Body of pancreas (tissue), 4 donors: ENCODE results near the gene LINGO4. TPM values are rescaled to one million over a fixed set of nuclear protein-coding genes. Genes with fewer than 3 reads are reported as not detected.

Experiments used
- ATAC-seq: fragments of 150-250 bp; one replicate; pipeline ENCODE4 v1.9.1; 2016
- DNase-seq, 4 donors: peaks; one replicate each; pipeline ENCODE4 v3.0.0-alpha.2; 2019
- H3K27ac ChIP-seq, 4 donors: fragments of 200-600 bp; sonication (generic); 1 replicate in 3 of 4; 2 replicates in 1 of 4; pipeline versions ENCODE4 v1.5.1 to v1.6.1; 2016 to 2019; ENCODE audit warnings: mild to moderate bottlenecking in 1 of 4, mixed read lengths in 1 of 4, moderate library complexity in 1 of 4
- H3K27me3 ChIP-seq, 2 donors: fragments of 200-600 bp; sonication (generic); one replicate each; pipeline ENCODE4 v1.6.0; 2016; ENCODE audit warnings: mild to moderate bottlenecking in 1 of 2
- H3K36me3 ChIP-seq, 2 donors: fragments of 200-600 bp; sonication (generic); replicated peaks in 1 of 2; 2 replicates each; pipeline ENCODE4 v1.5.1; 2016; ENCODE audit warnings: low read depth in 2 of 2; ENCODE audit not compliant: insufficient read depth in 1 of 2
- H3K4me1 ChIP-seq: fragments of 200-600 bp; sonication (generic); one replicate; pipeline ENCODE4 v1.6.0; 2016
- H3K4me3 ChIP-seq, 2 donors: fragments of 200-600 bp; sonication (generic); 1 replicate in 1 of 2; 2 replicates in 1 of 2; pipeline ENCODE4 v1.5.1; 2016 to 2019
- H3K9me3 ChIP-seq, 3 donors: fragments of 200-600 bp; sonication (generic); 1 replicate in 2 of 3; 2 replicates in 1 of 3; pipeline ENCODE4 v1.5.1; 2016
- CTCF ChIP-seq, 7 experiments: fragments of 450-650 bp in 4 of 7; fragments of 200-600 bp in 3 of 7; sonication (generic) in 3 of 7; IDR thresholded peaks; one replicate each; pipeline ENCODE4 v1.5.1; 2016 to 2019; ENCODE audit warnings: antibody characterized with exemption in 7 of 7
- POLR2A ChIP-seq, 3 donors: fragments of 450-650 bp; IDR thresholded peaks; one replicate each; pipeline ENCODE4 v1.6.1; 2016; ENCODE audit warnings: antibody characterized with exemption in 3 of 3, mild to moderate bottlenecking in 2 of 3
- WGBS, 2 donors: methylation state at CpG; one replicate each; pipeline ENCODE4 v1.1.5; 2017; 5-methylcytosine and 5-hydroxymethylcytosine counted together
- intact Hi-C: fragments of 100-400 bp; cut with DNase I; formaldehyde crosslinking; loops from one replicate; pipeline ENCODE4 v1.15.1; 2023
- total RNA-seq, 2 donors: library from RNA; depleted of rRNA; stranded (reverse); fragments of >200 nt; gene quantifications; one replicate each; pipeline ENCODE4 v1.1.0, GENCODE V29; 2016

Gene LINGO4
- total RNA-seq, 2 donors from 2014 or later: 0.66 to 1.6 TPM

GRCh38 chr1:151828921-151829320 is 23.7 kb upstream of the LINGO4 start:
- TF ChIP-seq CTCF (IDR thresholded peaks at IDR 0.05) (no peak), POLR2A (IDR thresholded peaks at IDR 0.05) (no peak)
- 32 to 35% methylated on average over 10 to 12 of the region's 12 CpGs for WGBS, 2 donors
- ATAC-seq (no peak), DNase-seq (peak in 3 of 4 donors; percentile 34 to 61 (median 53))
- intact Hi-C loops: no loop called here
- H3K36me3 ChIP-seq: peaks cover 4 to 5% of the 10 kb centered on the region in 2 donors
- peaks cover 71% of the 10 kb centered on the region for H3K4me1 ChIP-seq
- no peaks in the 10 kb centered on the region for H3K27me3 ChIP-seq
- H3K9me3 ChIP-seq: no peaks in the 10 kb centered on the region
- peak overlapping the region in 1 of 4 donors; percentile 14 for H3K27ac ChIP-seq
- H3K4me3 ChIP-seq: no peak overlapping the region

GRCh38 chr1:151827853-151828252 is 22.6 kb upstream of the LINGO4 start:
- Histone ChIP-seq H3K36me3 (peaks cover 4 to 5% of the 10 kb centered on the region in 2 donors), H3K9me3 (no peaks in the 10 kb centered on the region), H3K27me3 (no peaks in the 10 kb centered on the region), H3K27ac (no peak overlapping the region), H3K4me1 (peaks cover 67% of the 10 kb centered on the region), H3K4me3 (no peak overlapping the region)
- 45 to 62% methylated on average over 6 to 8 of the region's 9 CpGs for WGBS, 2 donors
- intact Hi-C loops: no loop called here
- TF ChIP-seq CTCF (IDR thresholded peaks at IDR 0.05): no peak
- TF ChIP-seq POLR2A (IDR thresholded peaks at IDR 0.05): no peak
- DNase-seq (no peak), ATAC-seq (no peak)

GRCh38 chr1:151825751-151826660 is 20.8 kb upstream of the LINGO4 start:
- no peak for DNase-seq
- intact Hi-C loops: loop anchor here (2.0 kb wide), 1 partner anchor 21 kb away; the partner anchor contains the start of gene LINGO4
- 56 to 64% methylated on average over 13 to 21 of the region's 21 CpGs for WGBS, 2 donors
- H3K4me1 ChIP-seq: peaks cover 67% of the 10 kb centered on the region
- H3K9me3 ChIP-seq: no peaks in the 10 kb centered on the region
- no peak overlapping the region for H3K27ac ChIP-seq
- H3K27me3 ChIP-seq: no peaks in the 10 kb centered on the region
- ATAC-seq: no peak
- no peak overlapping the region for H3K4me3 ChIP-seq
- no peak for TF ChIP-seq CTCF (IDR thresholded peaks at IDR 0.05)
- no peak for TF ChIP-seq POLR2A (IDR thresholded peaks at IDR 0.05)
- H3K36me3 ChIP-seq: peaks cover 4 to 5% of the 10 kb centered on the region in 2 donors

- Histone ChIP-seq H3K9me3 (no peaks in the 10 kb centered on the region), H3K27ac (no peak overlapping the region), H3K27me3 (no peaks in the 10 kb centered on the region), H3K36me3 (peaks cover 4 to 5% of the 10 kb centered on the region in 2 donors), H3K4me3 (no peak overlapping the region), H3K4me1 (peaks cover 73% of the 10 kb centered on the region)
- TF ChIP-seq POLR2A (IDR thresholded peaks at IDR 0.05) (no peak), CTCF (IDR thresholded peaks at IDR 0.05) (no peak)
- ATAC-seq (no peak), DNase-seq (no peak)
- 74 to 80% methylated on average over 6 to 9 of the region's 9 CpGs for whole genome bisulfite sequencing, 2 donors
- intact Hi-C loops: loop anchor here (2.0 kb wide), 1 partner anchor 20 kb away; the partner anchor contains the start of gene LINGO4
Measured at GRCh38 chr1:151825204-151825603, 20.0 kb upstream of the LINGO4 start.
